ENCODE data around the gene NRG2.

The NRG2 gene

GRCh38 chr5:139900546-139901250, 142.4 kb downstream of the NRG2 start:
- no peak overlapping the region for H3K4me3 ChIP-seq (ENCODE audit: low read depth, low read length)
- TF ChIP-seq CTCF (IDR thresholded peaks at IDR 0.05; ENCODE audit: control insufficient read depth, extremely low read depth, insufficient read depth): no peak
- no peak for DNase-seq (ENCODE audit: low read depth)

GRCh38 chr5:139898981-139899380, 144.1 kb downstream of the NRG2 start:
- TF ChIP-seq CTCF (IDR thresholded peaks at IDR 0.05; ENCODE audit: control insufficient read depth, extremely low read depth, insufficient read depth): no peak
- no peak for DNase-seq (ENCODE audit: low read depth)
- H3K4me3 ChIP-seq (ENCODE audit: low read depth, low read length): no peak overlapping the region

DNA sequence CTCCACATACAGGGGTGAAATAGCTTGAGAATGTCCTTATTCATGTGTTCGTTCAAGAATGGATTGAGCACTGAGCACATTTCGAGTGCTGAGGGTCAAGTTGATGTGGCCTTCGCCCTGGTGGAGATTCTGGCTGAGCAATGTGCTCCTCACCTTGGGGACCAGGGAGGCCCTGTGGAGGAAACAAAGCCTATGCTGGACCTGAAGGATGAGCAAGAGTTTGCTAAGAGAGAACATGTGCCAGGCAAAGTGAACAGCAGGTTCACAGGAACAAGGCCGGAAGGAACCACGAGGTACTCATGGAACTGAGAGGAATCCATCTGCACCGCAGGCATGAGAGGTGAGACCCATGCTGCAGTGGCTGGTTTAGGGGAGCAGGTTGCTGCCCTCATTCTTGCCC, 145.1 kb downstream of the NRG2 start:
- no peak for TF ChIP-seq CTCF (IDR thresholded peaks at IDR 0.05; ENCODE audit: control insufficient read depth, extremely low read depth, insufficient read depth)
- no peak overlapping the region for H3K4me3 ChIP-seq (ENCODE audit: low read depth, low read length)
- no peak for DNase-seq (ENCODE audit: low read depth)

DNA sequence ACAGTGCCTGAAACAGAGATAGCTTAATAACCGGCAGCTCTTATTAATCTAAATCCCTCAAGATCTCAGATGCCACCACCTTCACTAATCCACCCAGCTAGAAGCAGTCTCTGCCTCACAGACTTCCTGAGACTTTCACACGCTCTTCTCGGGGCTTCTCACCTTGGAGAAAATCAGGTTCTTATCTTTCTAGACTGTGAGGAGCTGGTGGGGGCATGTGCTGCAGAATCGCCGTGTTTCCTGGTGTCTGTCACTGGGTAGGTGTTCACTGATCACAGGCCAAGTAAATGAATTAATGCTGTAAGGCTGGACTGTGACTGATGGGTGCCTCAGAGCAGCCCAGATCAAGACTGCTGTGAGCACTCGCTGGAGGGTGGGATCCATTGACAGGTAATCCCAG, 145.8 kb downstream of the NRG2 start:
- no peak for TF ChIP-seq CTCF (IDR thresholded peaks at IDR 0.05; ENCODE audit: control insufficient read depth, extremely low read depth, insufficient read depth)
- DNase-seq (ENCODE audit: low read depth): no peak
- no peak overlapping the region for H3K4me3 ChIP-seq (ENCODE audit: low read depth, low read length)

DNA sequence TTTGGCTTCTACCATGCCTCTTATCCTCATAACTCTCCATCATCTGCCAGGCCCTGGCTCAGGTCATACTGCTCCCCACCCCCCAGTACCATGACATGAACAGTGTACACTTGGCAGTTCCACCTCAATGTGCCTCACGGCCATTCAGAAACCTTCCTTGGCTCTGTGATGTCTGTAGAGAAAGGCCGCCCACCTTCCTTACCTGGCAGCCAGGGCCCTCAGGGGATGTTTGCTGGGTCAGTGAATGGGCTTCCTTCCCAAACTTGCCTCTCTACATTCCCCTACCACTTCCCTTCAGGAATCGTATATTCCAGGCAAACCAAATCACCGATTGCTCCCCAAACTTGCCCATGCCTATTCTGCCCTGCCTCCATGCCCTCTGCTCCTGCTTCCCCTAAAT, 146.4 kb downstream of the NRG2 start:
- no peak for DNase-seq (ENCODE audit: low read depth)
- TF ChIP-seq CTCF (IDR thresholded peaks at IDR 0.05; ENCODE audit: control insufficient read depth, extremely low read depth, insufficient read depth): no peak
- H3K4me3 ChIP-seq (ENCODE audit: low read depth, low read length): no peak overlapping the region

GRCh38 chr5:139895647-139896046, 147.5 kb downstream of the NRG2 start:
- DNase-seq (ENCODE audit: low read depth): no peak
- TF ChIP-seq CTCF (IDR thresholded peaks at IDR 0.05; ENCODE audit: control insufficient read depth, extremely low read depth, insufficient read depth): no peak
- no peak overlapping the region for H3K4me3 ChIP-seq (ENCODE audit: low read depth, low read length)

- H3K4me3 ChIP-seq (ENCODE audit: low read depth, low read length): no peak overlapping the region
- DNase-seq (ENCODE audit: low read depth): no peak
- TF ChIP-seq CTCF (IDR thresholded peaks at IDR 0.05; ENCODE audit: control insufficient read depth, extremely low read depth, insufficient read depth): no peak
Observed at GRCh38 chr5:139895046-139895445, 148.1 kb downstream of the NRG2 start.
